Uterus (tissue), 4 donors: Measurements from ENCODE around the gene ATOSA. TPM values are rescaled to one million over a fixed set of nuclear protein-coding genes. Genes with fewer than 3 reads are reported as not detected.
A peak's percentile ranks its signal among the peaks of the same experiment; 100 is the strongest.

Experiments used
- DNase-seq, 2 donors: peaks; one replicate each; pipeline ENCODE4 v3.0.0-alpha.2; 2019 to 2020
- H3K27ac ChIP-seq, 2 donors: fragments of 200-600 bp; sonication (generic); 1 replicate in 1 of 2; 2 replicates in 1 of 2; pipeline ENCODE4 v1.5.1; 2016 to 2018
- H3K27me3 ChIP-seq, 2 donors: fragments of 200-600 bp; sonication (generic); one replicate each; pipeline ENCODE4 v1.5.1; 2018 to 2019; ENCODE audit warnings: control low read depth in 1 of 2
- H3K36me3 ChIP-seq, 2 donors: fragments of 200-600 bp; sonication (generic); one replicate each; pipeline ENCODE4 v1.5.1; 2019; ENCODE audit warnings: control low read depth in 1 of 2
- H3K4me1 ChIP-seq, 2 donors: fragments of 200-600 bp; sonication (generic); one replicate each; pipeline ENCODE4 v1.5.1; 2018 to 2019; ENCODE audit warnings: control low read depth in 1 of 2
- H3K4me3 ChIP-seq, 2 donors: fragments of 200-600 bp; sonication (generic); 1 replicate in 1 of 2; 2 replicates in 1 of 2; pipeline ENCODE4 v1.5.1; 2018 to 2019; ENCODE audit warnings: mild to moderate bottlenecking in 1 of 2
- H3K9me3 ChIP-seq, 2 donors: fragments of 200-600 bp; sonication (generic); one replicate each; pipeline ENCODE4 v1.5.1; 2019; ENCODE audit warnings: control low read depth in 1 of 2
- POLR2A ChIP-seq, 2 donors: fragments of 450-650 bp; IDR thresholded peaks; one replicate each; pipeline ENCODE4 v1.6.1; 2016; ENCODE audit warnings: antibody characterized with exemption in 2 of 2, mild to moderate bottlenecking in 1 of 2, moderate library complexity in 1 of 2
- intact Hi-C: fragments of 100-400 bp; cut with DNase I; formaldehyde crosslinking; loops from one replicate; pipeline ENCODE4 v1.15.1; 2023; ENCODE audit warnings: low total_unique reads
- total RNA-seq, 4 donors: library from RNA; depleted of rRNA in 3 of 4; stranded (reverse); fragments of >200 nt in 3 of 4; gene quantifications; one replicate each; pipeline versions ENCODE4 v1.1.0 to v1.2.4, GENCODE V29; 2014 to 2023
- TF ChIP-seq, protein P1 (sequence below), 4 experiments: fragments of 200-600 bp in 2 of 4; fragments of 450-650 bp in 2 of 4; sonication (generic) in 2 of 4; IDR thresholded peaks; one replicate each; pipeline ENCODE4 v1.5.1; 2016 to 2019; ENCODE audit warnings: antibody characterized with exemption in 4 of 4, mild to moderate bottlenecking in 2 of 4, moderate library complexity in 1 of 4
- donor health status: DM: yes; HTN: yes; CAD: no.

The ATOSA gene
- total RNA-seq, 4 donors from 2014 or later, result 45.0 to 114 (median 78.9) TPM

DNA sequence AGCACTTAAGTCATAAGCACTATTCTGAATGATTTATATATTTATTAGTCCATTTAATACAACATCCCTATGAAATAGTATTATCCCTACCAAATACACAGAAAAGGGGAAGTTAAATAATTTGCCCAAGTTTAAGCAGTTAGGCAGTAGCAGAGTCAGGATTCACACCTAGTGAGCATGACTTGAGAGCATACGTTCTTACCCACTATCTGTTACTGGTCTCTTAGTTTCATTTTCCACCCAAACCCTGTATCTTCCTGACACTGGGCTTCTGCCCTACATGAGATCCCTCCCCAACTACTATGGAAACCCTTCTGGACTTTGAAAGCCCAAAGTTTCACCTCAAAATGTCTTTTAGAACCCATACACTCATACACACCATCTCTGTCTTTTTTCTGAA lies 4.4 kb upstream of the ATOSA start:
- no peak overlapping the region for H3K27ac ChIP-seq
- H3K4me3 ChIP-seq, result no peak overlapping the region
- H3K36me3 ChIP-seq, result no peaks in the 10 kb centered on the region
- no peak for TF ChIP-seq POLR2A (IDR thresholded peaks at IDR 0.05)
- TF ChIP-seq, protein P1, sequence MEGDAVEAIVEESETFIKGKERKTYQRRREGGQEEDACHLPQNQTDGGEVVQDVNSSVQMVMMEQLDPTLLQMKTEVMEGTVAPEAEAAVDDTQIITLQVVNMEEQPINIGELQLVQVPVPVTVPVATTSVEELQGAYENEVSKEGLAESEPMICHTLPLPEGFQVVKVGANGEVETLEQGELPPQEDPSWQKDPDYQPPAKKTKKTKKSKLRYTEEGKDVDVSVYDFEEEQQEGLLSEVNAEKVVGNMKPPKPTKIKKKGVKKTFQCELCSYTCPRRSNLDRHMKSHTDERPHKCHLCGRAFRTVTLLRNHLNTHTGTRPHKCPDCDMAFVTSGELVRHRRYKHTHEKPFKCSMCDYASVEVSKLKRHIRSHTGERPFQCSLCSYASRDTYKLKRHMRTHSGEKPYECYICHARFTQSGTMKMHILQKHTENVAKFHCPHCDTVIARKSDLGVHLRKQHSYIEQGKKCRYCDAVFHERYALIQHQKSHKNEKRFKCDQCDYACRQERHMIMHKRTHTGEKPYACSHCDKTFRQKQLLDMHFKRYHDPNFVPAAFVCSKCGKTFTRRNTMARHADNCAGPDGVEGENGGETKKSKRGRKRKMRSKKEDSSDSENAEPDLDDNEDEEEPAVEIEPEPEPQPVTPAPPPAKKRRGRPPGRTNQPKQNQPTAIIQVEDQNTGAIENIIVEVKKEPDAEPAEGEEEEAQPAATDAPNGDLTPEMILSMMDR (IDR thresholded peaks at IDR 0.05), result no peak
- intact Hi-C loops, result no loop called here
- no peaks in the 10 kb centered on the region for H3K4me1 ChIP-seq
- H3K9me3 ChIP-seq, result no peaks in the 10 kb centered on the region
- no peaks in the 10 kb centered on the region for H3K27me3 ChIP-seq
- DNase-seq, result no peak

DNA sequence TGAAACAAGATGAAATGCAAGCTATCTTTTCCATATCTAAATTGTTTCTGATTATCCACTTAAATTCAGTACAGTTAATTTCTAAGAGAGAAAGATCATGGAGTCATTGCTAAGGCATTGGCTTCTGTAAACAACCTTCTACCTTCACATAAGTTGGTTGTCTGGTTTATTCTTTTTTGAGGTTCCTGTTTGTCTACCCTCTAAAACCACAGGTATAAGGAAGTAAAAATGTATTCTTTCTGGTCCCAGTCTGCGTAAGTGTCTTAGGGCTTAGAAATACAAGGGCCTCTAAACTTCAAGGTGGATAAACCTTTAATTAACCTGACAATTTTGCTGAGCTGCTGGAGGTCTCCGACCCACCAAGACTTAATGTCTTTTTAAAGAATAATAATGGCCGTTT lies 3.6 kb upstream of the ATOSA start:
- TF ChIP-seq POLR2A (IDR thresholded peaks at IDR 0.05), result no peak
- TF ChIP-seq, protein P1 (IDR thresholded peaks at IDR 0.05), result no peak
- Histone ChIP-seq H3K4me3 (no peak overlapping the region), H3K4me1 (no peaks in the 10 kb centered on the region), H3K27me3 (no peaks in the 10 kb centered on the region), H3K36me3 (no peaks in the 10 kb centered on the region), H3K9me3 (no peaks in the 10 kb centered on the region), H3K27ac (no peak overlapping the region)
- no peak for DNase-seq
- intact Hi-C loops, result no loop called here

DNA sequence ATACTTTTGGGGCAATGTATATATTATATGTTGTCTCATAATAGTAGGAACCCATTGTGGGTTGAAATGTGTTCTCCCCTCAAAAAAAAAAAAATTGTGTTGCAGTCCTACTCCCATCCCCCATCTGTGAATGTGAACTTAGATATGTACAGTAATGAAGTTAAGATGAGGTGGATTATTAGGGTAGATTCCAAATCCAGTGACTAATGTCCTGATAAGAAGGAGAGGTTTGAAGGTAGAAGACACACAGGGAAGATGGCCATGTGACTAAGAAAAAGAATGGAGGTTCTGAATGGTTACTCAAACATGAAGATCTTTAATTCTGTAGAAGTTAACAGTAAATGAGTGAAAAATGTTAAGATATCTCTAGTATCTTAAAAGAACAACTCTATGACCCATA lies 3.0 kb upstream of the ATOSA start:
- H3K27me3 ChIP-seq, result no peaks in the 10 kb centered on the region
- no peak overlapping the region for H3K4me3 ChIP-seq
- intact Hi-C loops, result no loop called here
- DNase-seq, result no peak
- H3K9me3 ChIP-seq, result no peaks in the 10 kb centered on the region
- H3K4me1 ChIP-seq, result no peaks in the 10 kb centered on the region
- H3K36me3 ChIP-seq, result no peaks in the 10 kb centered on the region
- TF ChIP-seq POLR2A (IDR thresholded peaks at IDR 0.05), result no peak
- TF ChIP-seq, protein P1 (IDR thresholded peaks at IDR 0.05), result no peak
- no peak overlapping the region for H3K27ac ChIP-seq

DNA sequence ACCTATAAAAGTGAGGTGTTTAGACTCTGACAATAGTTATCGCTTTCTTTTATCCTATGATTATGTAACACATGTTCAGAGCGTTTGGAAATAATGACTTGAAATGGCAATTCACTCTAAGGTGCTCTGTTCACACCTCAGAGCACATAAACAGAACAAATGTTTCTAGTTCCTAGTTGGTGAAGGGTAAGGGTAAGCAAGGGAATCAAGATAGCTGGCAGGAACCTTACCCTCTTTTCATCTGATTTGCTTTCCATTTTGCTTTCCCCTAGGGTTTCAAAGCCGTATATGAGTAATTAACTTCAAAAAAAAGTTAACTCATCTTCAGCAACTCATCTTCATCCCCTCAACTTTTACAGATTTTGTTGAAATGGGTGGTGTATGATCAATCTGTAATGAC lies 2.3 kb upstream of the ATOSA start:
- intact Hi-C loops, result no loop called here
- H3K36me3 ChIP-seq, result no peaks in the 10 kb centered on the region
- H3K27ac ChIP-seq, result no peak overlapping the region
- TF ChIP-seq POLR2A (IDR thresholded peaks at IDR 0.05), result no peak
- TF ChIP-seq, protein P1 (IDR thresholded peaks at IDR 0.05), result no peak
- no peaks in the 10 kb centered on the region for H3K9me3 ChIP-seq
- no peaks in the 10 kb centered on the region for H3K27me3 ChIP-seq
- H3K4me3 ChIP-seq, result no peak overlapping the region
- peaks cover 0 to 7% of the 10 kb centered on the region in 2 donors for H3K4me1 ChIP-seq
- DNase-seq, result no peak

DNA sequence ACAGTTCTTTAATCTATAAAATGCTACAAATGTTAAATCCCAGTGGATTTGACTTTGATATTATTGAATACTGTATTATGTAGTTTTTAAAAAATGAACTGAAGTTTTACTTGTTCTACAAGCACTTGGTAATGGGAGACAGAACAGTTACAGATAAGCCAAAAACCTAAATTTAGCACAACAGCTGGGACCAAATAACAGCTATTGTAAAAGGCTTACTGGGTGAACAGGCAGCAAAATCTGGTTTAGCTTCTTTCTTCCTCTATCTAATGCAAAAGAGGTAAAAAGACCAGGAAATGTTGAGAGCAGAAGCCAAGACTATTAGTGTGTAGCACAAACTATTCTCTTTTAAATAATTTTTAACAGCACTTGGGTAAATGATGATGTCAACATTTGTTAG lies 1.6 kb upstream of the ATOSA start:
- H3K4me3 ChIP-seq, result no peak overlapping the region
- no peaks in the 10 kb centered on the region for H3K36me3 ChIP-seq
- peak overlapping the region; percentile 89 to 99 for H3K27ac ChIP-seq
- no peaks in the 10 kb centered on the region for H3K27me3 ChIP-seq
- no peak for TF ChIP-seq POLR2A (IDR thresholded peaks at IDR 0.05)
- TF ChIP-seq, protein P1 (IDR thresholded peaks at IDR 0.05), result no peak
- H3K9me3 ChIP-seq, result no peaks in the 10 kb centered on the region
- DNase-seq, result no peak
- peaks cover 0 to 9% of the 10 kb centered on the region in 2 donors for H3K4me1 ChIP-seq
- intact Hi-C loops, result no loop called here
